GM08714 (cell line): ENCODE results near the gene SERPINB3.
"Not testable (repeated sequence)": the region's sequence is repeated elsewhere in the genome, so short reads cannot be mapped to it uniquely, and the experiment has no call there.

Experiments used
- H3K4me3 ChIP-seq: fragments of 200-500 bp; sonication (Bioruptor generic); 2 replicates; pipeline ENCODE4 v1.5.1; 2014; ENCODE audit warnings: mild to moderate bottlenecking, low read length, inconsistent platforms
- ZNF274 ChIP-seq: IDR thresholded peaks from 2 replicates; pipeline ENCODE4 v1.6.1; 2012; ENCODE audit warnings: mild to moderate bottlenecking, low read depth, low read length

Gene SERPINB3

DNA sequence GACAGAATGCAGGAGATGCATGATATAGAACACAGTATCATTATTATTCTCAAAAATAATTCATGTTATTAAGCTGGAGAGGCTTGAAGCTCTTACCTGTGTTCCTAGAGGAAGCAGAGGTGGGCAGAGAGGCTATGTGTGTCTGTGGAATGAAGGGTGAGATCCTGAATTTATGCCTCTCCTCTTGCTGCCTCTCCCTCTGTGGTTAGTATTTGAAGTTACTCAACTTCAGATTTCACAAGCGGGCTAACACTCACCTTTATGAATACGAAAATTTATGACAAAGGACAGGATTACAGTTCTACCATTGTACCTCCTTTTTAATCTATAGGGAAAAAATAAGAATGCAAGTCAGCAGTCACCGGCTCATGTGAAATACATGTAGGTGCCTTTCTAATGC is at the start of gene SERPINB3:
SERPINB3 (minus strand) TSS at position 144 of the 400 bp plus-strand sequence. CDS start 677 bp downstream, outside the sequence.
- H3K4me3 ChIP-seq = not testable (repeated sequence)

DNA sequence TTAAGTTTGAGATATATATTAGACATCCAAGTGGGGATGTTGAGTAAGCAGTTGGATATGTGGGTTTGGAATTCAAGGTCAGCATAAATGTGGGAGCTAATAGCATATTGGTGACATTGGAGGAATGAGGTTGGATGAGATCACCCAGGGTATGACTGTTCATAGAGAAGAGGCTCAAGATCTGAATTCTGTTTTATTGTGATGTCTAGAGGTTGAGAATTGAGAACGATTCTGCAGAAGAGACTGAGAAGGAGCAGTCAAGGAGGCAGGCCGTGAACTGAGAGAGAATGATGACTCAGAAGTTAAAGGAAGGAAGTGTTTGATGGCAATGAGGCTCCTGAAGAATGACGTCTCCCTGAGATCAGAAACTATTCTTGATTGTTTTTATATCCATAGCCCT is 47.0 kb upstream of the SERPINB3 start:
- no peak overlapping the region for H3K4me3 ChIP-seq
- TF ChIP-seq ZNF274 = no peak

DNA sequence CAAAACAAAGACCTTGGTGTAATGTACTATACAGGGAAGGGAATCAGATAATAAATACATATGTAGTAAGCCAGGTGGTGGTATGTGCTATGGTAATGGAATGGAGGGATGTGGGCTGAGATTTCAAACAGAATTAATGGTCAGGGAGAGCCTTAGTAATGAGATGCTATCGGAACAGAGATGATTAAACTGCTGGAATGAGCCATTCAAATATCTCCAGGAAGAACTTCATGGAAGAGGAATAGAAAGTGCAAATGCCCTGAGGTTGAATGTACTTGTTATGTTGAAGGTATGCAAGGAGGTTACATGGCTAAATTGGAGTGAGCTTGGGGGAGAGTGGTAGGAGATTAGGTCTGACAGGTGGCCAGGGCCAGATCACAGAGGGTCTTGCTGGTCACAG is 46.1 kb upstream of the SERPINB3 start:
- no peak for TF ChIP-seq ZNF274

DNA sequence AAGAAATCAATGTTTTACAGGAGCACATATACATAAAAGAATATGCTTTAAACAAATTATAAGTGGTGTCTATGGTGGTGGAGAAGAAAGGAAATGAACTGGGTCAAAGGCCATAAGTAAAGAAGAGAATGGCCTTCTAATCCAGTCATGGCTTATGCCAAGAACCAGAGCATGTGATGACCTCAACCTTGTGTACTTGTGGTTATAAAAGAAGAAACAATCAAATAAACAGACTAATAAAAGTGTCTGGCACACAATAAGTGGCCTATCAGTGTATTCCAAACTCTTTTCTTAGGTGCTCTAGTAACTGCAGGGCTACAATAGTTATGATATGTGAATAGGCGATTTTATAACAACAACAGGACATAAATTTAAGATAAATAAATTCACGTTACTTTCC is 43.7 kb upstream of the SERPINB3 start:
- TF ChIP-seq ZNF274 = no peak
- no peak overlapping the region for H3K4me3 ChIP-seq

More for the DNA sequence above, 46.1 kb upstream of the SERPINB3 start:
- H3K4me3 ChIP-seq = no peak overlapping the region

DNA sequence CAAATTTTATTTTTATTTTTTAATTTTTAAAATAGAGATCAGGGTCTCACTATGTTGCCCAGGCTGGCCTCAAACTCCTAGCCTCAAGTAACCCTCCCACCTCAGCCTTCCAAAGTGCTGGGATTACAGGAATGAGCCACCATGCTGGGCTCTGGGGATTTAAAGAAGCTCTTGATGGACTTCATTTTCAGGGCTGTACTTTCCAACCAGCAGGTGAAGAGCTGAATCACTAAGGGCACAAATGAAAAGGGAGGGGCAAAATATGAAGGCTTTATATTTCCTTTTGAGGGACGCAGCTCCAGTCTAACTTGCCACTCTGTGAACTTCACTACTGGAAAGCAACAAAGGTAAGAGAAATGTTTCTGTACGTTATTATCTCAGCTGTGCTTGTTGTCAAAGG is 41.0 kb upstream of the SERPINB3 start, which contains the start of gene SERPINB11:
SERPINB11 (plus strand) TSS at position 301 of the 400 bp plus-strand sequence. CDS start 7,234 bp downstream, outside the sequence.
- H3K4me3 ChIP-seq = no peak within 1 kb of the TSS
- TF ChIP-seq ZNF274 = no peak

DNA sequence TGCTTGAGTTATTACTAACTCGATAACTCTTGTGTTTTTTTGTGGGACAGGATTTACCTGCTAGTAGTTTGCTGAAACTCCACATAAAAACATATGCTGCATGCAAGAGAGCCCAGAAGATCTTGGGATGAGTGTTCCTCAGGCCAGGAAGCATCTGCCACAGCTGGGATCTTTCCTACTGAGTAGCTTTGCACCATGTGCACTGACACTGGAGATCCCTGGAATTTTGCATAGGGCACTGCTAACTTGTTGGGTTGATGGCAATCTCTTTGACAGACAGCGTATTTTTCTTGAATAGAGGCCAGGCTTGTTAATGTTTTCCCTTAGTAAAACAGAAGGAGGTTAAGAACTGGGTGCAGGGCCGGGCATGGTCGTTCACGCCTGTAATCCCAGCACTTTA is 40.3 kb upstream of the SERPINB3 start:
- H3K4me3 ChIP-seq = no peak overlapping the region
- TF ChIP-seq ZNF274 = no peak

DNA sequence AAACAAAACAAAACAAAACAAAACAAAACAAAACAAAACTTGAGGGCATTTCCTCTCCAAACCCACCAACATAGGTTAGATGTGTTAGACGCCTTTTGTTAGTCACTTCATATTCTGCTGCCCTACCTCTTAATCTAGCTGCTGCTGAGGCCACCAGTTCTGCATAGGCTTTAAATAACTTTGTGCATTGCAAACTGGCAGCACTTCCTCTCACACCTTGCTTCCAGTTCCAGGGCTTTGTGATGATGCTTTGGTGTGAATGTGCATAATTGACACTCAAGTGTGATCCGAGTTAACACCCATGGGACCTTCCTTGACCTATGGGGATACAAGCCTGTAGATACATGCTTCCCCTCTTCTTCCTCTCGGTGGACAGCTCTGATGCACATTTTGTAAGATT is 38.8 kb upstream of the SERPINB3 start:
- no peak for TF ChIP-seq ZNF274
- no peak overlapping the region for H3K4me3 ChIP-seq

DNA sequence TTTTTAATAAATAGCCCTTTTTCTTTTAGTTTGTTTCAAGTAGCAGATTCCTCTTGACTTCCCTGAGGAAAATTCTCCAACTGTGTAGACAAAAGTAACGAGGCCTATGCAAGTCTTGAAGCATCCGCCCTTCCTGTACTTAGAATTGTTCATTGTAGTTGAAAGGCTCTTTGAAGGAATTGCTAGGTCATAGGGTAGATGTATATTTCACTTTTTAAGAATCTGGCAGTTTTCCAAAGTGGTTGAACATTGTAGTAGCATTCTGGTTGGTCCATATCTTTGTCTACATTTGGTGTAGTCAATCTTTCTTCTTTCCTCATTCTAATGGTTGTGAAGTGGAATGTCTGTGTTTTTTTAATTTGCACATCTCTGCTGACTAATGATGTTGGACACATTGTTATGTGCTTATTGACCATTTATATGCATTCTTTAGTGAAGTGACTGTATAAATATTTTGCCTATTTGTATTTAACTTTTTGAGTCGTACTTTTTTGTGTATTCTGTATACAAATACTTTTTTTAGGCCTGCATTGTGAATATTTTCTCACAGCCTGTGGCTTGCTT is 35.5 kb upstream of the SERPINB3 start:
- H3K4me3 ChIP-seq = no peak overlapping the region
- TF ChIP-seq ZNF274 = no peak

DNA sequence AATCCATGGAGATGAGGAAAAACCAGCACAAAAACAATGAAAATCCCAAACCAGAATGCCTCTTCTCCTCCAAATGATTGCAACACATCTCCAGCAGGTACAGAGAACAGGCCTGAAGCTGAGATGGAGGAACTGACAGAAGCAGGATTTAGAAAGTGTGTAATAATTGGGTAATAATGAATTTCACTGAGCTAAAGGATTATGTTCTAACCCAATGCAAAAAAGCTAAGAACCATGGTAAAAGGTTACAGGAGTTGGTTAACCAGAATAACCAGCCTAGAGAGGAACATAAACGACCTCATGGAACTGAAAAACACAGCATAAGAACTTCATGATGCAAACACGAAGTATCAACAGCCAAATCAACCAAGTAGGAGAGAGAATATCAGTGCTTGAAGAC is 27.4 kb upstream of the SERPINB3 start:
- no peak for TF ChIP-seq ZNF274
- no peak overlapping the region for H3K4me3 ChIP-seq

DNA sequence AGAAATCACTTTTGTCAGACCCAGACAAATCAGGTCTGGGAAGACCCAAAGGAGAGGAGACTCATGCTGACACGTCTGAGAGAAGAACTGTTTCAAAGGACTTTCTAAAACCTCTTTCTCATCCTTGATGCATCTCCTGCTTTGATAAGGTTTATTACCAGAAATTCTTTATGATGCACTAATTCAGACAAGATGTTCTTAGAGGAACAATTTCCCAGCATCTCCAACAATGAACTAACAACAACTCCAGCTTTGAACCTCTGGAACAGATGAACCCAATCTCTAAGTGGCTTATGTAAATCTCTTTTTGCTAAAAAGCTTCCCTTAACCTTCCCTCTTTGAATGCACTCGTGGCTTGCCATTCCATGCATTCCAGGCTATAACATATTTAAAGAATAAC is 25.2 kb upstream of the SERPINB3 start:
- no peak for TF ChIP-seq ZNF274

DNA sequence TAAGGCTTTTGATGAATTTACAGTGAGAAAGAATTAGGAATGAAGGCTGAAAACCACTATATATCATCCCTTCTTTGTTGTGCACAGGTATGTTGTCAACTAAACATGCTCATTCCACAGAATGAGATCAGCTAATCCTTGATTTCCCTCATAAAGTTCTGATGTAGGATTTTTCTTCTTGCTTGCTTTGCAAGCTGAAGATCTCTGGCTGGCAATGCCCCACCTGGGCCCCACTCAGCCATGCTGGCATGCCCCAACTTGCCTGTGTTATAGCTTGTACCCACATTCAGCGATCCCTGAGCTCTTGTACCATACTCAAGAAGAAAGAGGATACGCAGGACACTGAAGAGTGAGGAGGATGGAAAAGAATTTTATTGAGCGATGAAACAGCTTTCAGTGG is 23.0 kb upstream of the SERPINB3 start:
- no peak for TF ChIP-seq ZNF274

More for the DNA sequence above, 25.2 kb upstream of the SERPINB3 start:
- H3K4me3 ChIP-seq = no peak overlapping the region

DNA sequence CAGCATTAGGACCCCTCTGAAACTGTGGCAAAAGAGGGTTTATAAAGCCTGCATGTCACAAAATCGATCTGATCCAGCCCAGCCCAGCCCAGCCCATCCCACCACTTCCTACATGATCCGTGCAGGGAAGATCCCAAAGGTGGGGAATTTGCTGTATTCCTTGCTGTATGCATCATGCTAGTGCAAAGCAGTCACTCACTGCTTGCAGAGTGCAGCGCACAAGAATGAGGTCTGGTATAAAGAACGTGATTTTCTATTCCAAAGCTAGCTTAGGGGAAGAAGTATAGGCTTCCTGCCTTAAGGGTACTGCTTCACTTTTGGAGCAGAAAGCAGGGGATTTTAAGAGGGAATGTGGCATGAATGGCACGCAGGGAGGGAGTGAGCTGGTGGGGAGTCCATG is 22.2 kb upstream of the SERPINB3 start:
- TF ChIP-seq ZNF274 = no peak
- H3K4me3 ChIP-seq = no peak overlapping the region

More for the DNA sequence above, 23.0 kb upstream of the SERPINB3 start:
- H3K4me3 ChIP-seq = no peak overlapping the region

DNA sequence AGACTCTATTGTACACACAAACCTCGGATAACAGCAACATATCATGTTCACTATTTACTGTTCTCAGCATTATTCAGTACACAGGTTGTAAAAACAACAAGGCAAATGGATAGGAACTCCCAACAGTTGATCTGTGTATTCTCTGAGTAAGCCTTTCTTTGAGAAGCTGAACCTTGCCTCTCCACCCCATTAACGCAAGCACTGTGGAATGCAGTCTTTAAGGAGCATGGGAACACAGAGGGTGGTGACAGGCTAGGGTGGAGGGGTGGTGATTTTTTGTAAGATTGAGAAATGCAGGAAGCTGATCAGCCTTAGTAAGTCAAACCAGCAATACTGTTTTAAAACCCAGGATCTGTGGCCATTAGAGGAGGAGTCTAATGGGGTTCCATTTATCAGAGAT is 21.5 kb upstream of the SERPINB3 start:
- no peak overlapping the region for H3K4me3 ChIP-seq
- TF ChIP-seq ZNF274 = no peak

DNA sequence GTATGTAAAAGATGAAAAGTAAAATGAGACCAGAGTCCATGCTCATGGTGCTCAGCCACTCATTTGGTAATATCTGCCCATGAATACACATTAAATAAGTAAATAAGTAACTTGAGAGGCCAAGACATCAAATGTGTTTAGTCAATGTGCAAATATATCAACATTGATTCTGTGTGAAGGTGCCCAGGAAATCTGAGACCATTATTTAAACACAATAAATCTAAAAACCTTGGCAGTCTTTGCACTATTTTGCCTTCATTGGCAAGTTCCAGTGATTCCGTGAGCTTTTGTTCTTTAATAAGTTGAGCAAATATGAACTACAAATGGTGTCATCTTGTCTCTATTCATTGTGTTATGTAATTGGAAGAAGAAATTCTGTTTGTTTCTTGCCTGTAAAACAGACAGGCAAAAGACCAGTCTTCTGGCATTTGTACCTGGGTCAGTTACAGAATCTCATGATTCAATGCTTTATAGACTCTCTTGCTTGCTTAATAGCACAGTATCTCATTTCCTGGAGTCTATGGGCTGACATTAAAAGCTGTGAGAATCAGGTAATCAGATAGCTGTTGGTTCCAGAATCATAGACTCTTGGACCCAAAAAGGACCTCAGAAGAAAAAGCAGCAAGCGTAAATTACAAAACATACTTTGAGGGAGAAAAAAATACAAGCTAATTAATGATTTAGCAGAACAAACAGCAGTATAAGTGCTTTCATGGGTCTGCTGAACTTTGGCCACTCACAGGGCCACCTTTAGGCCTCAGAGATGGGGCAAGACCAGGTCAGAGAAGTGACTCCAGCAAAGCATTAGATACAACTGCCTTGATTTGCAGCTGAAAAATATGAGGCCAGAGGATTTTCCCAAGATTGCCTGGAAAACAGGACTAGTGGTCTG is 20.0 kb upstream of the SERPINB3 start:
- no peak for TF ChIP-seq ZNF274
- H3K4me3 ChIP-seq = no peak overlapping the region
